NCI-H345 treated with DMSO at 0.1 percent for 48 hours (cell line): ENCODE data around the gene MMP11.
A peak's percentile ranks its signal among the peaks of the same experiment; 100 is the strongest.
"Not testable (repeated sequence)": the region's sequence is repeated elsewhere in the genome, so short reads cannot be mapped to it uniquely, and the experiment has no call there.

Experiments
- DNase-seq: peaks from one replicate; lab custom pipeline; 2025; ENCODE audit not compliant: unreplicated experiment; lab: John Stamatoyannopoulos, UW

The MMP11 gene

GRCh38 chr22:23772649-23773473 lies at the start of gene MMP11:
Gene MMP11, plus strand, starts transcription at chr22:23772849. Its CDS starts 22 bp downstream, at chr22:23772871.
- DNase-seq, result peak; percentile 57

- not testable (repeated sequence) for DNase-seq
Observed at GRCh38 chr22:23728108-23728507, 44.5 kb upstream of the MMP11 start.

DNA sequence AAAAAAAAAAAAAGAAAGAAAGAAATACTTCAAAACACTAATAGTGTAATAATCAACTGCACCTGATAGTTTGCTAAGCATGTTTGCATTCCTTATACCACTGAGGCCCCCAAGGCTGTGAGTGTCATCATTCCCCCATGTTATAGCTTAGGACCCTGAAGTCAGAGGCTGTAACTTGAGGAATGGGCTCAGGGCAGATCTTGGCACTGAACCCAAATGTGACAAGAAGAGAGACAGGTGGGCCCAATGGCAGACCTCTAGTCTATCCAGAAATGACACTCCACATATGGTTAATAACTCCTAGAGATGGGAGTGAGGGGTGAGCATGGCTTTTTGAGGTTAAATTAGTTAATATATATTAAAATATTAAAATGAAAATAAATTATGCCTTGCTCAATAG lies 35.0 kb upstream of the MMP11 start:
- DNase-seq, result no peak

DNA sequence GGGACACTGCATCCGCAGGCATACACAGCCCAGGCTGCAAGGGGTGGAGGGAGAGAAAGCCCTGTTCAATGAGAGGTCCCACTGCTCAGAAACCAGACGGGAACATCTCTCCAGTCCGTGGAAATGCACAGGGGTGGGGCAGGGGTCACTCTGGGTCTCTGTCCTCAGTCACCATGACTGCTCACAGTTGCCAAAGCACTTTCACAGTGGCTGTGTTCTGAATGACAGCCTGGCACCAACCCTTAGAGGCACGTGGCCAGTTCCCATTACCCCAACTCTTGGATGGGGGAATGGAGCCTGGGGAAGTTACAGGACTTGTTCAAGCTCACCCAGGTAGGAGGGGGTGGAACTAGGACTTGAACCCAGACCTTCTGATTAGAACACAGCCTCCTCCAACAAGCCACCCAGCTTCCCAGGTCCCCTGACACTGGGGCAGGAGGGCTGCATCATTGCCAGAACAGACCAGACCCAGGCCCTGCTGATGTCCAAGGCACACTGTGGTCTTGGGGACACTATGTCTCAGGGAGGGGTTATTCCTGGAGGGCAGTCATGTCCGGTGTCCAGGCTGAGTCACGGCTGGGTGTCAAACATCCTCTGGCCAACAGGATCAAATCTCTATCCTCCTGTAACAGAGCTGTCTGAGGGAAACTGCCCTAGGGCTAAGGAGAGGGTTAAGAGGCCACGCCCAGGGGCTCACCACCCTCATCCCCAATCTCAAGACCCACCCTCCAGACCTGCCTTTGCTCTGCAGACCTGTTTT lies 30.0 kb upstream of the MMP11 start:
- DNase-seq, result no peak

DNA sequence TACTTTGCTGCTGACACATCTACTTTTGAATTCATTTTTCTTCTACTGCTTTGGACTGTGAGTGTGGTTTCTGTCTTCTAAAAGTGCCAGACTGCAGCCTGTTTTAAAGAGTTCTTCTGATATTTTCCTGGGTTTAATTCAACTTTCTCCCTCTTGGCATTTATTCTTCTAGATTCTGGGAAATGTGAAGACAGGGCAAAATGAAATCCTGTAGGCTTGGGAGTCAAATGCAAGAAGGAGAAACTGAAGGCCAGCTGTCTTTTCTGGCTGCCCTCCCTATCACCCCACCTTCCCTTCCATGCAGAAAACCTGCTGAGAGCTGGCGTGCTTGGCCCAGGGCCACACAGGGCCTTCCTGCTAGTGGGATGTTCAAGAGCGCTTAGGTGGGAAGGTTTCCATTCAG lies 29.3 kb upstream of the MMP11 start:
- no peak for DNase-seq

GRCh38 chr22:23744001-23744400 lies 28.6 kb upstream of the MMP11 start:
- no peak for DNase-seq

GRCh38 chr22:23744485-23744884 lies 28.2 kb upstream of the MMP11 start:
- no peak for DNase-seq

DNA sequence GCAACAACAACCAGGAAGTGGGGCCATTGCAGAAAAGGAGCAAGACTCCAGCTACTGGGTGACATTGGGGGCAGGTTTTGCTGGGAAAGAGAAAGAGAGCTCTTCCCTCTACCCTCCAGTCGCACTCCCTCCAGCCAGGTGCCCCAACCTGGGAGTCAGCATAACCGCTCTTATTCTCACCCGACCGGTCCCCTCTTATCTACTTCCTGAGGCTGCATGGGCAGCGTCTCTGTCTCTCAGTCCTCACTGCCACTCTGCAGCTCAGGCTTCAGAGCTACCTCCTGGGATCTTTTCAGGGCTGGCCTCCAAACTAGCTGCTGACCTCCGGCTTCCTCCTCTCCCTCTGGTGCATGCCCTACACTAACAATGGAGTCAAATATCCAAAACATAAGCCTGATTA lies 26.9 kb upstream of the MMP11 start:
- no peak for DNase-seq

DNA sequence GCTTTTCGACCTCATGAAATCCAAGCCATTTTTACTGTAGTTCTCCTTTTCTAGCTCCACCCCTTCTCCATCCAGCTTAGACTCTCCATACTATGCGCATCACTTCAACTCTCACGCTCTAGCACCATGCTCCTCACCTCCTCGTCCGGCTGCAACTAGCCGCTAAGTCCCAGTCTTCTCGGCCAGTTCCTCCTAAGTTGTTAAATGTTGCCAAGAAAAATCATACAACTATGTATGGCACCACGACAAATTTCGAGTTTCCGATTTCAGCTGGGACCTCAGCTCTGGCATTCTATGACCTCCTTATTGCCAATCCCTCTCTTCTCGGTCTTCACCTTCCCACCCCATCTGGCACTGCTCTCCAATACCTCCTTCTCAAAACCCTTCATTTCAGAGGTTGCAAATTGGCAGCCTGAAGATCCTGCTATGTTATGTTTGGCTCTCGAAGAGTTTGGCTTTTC lies 22.8 kb upstream of the MMP11 start:
- DNase-seq, result no peak

DNA sequence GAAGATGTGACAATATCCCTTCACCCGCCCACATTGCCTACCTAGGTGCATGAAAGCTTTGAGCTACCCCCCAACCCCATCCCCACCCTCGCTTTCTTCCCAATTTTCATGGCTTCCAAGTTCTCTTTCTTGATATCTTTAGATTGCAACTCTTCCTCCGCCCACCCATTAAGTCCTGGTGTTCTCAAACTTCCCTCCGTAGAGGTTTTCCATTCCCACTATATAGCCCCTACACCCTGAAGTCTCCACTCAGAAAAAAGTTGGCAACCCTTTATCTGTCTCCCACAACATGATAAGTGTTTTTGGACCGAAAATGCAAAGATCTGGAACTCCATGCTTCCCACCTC lies 22.3 kb upstream of the MMP11 start:
- DNase-seq, result no peak

DNA sequence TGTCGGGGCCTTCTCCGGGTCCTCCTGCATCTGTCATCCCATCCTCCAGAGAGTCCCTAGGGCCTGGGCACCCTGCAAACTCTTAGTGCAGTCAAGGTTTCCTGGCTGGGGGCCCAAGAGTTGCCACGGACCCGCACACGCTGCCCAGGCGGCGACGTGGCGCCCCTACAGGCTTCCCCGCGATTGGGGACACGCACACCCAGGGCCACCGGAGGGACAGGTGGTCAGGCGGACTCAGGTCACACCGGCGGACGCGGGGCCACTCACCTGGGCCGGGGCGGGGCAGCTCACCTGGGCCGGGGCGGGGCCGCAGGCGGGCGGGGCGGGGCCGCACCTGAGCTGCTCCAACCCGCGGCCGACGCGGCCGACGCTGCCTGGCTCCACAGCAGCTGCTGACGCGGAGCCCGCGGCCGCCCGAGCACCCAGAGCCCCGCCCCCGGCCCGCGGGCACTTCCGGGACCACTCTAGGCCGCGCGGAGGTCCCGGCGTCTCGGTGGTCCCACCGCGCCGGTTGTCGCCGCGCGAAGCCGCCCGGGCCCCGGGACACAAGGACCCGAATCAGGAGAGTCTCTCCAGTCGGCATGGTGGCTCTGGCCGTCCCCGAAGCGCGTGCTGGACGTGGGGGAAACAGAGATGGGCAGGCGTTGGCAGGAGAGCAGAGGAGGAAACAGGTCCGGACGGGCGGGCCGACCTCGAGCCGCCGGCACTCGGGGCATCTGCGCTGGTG lies 21.8 kb upstream of the MMP11 start, which contains the start of gene ZNF70:
TSS of gene ZNF70 (minus strand) at position 399 of the 727 bp plus-strand sequence. CDS start 5,972 bp downstream, outside the sequence.
- peak; percentile 88 for DNase-seq

DNA sequence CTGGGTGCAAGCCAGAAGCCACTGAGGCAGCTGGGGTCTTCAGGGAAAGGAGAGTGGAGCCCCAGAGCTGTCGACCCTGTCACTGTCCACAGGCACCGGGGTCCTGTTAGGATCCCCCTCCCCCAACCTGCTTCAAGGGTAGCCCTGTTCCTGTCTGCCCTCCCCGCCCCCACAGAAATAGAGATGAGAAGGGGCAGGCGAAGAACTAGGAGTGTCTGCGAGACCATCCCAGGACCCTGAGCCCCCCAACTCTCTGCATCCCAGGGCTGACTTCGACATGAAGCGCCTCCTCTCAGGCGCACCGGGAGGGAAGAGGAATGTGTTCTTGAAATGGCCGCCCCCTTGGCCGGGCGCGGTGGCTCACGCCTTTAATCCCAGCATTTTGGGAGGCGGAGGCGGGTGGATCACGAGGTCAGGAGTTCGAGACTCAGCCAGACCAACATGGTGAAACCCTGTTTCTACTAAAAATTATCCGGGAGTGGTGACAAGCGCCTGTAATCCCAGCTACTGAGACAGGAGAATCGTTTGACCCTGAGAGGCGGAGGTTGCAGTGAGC lies 21.1 kb upstream of the MMP11 start:
- DNase-seq, result no peak

GRCh38 chr22:23752090-23752691 lies 20.5 kb upstream of the MMP11 start:
- no peak for DNase-seq

- no peak for DNase-seq
Observed at GRCh38 chr22:23752750-23753149, 19.9 kb upstream of the MMP11 start.

GRCh38 chr22:23753385-23753784 lies 19.3 kb upstream of the MMP11 start:
- no peak for DNase-seq

DNA sequence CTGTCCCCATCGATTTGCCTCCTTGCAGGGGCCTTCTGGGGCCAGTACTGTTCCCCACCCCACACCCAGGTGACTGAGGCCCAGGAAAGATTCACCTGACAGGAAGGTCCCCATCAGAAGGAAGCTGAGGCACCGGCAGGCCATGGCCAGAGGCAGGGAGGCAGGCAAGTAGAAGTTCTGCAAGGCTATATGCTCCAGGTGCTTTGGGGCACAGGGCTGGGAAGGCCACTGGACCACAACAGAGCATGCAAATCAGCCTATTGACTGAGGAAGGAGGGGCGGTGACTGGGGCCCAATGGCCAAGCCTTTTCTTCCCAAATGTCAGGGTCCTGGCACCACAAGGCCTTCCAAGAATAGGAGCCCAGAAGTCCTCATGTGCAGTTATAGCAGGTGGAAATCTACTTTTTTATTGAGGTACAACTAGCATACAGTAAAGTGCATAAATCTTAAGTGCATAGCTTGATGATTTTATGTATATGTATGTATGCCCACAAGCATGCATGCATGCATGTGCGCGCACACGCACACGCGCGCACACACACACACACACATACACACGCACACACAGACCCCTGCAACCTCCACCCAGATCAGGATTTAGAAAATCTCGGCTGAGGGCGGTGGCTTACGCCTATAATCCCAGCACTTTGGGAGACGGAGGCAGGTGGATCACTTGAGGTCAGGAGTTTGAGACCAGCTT lies 18.3 kb upstream of the MMP11 start, which contains the start of gene VPREB3:
TSS of gene VPREB3 (minus strand) at position 206 of the 700 bp plus-strand sequence. CDS start at position 144, 62 bp downstream.
- no peak for DNase-seq

DNA sequence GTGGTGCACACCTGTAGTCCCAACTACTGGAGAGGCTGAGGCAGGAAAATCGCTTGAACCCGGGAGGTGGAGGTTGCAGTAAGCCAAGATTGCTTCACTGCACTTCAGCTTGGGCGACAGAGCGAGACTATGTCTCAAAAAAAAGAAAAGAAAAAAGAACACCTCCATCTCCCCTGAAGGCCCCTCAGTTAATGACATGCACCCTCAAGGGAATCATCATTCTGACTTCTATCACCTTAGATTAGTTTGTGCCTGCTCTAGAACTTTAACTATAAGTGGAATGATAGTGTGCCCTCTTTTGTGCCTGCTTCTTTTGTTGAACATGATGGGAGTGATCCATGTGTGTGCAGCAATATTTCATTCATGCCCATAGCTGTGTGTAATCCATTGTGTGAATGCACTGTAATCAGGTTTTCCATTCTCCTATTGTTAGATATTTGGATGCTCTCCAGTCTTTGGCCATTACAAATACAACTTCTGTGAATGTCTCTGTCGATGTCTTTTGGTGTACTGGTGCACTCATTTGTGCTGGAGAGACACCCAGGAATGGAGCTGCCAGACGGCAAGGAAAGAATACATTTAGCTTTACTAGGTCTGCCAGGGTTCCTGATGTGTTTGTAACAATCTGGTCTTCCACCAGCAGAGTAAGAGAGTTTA lies 17.5 kb upstream of the MMP11 start:
- DNase-seq, result peak; percentile 73

DNA sequence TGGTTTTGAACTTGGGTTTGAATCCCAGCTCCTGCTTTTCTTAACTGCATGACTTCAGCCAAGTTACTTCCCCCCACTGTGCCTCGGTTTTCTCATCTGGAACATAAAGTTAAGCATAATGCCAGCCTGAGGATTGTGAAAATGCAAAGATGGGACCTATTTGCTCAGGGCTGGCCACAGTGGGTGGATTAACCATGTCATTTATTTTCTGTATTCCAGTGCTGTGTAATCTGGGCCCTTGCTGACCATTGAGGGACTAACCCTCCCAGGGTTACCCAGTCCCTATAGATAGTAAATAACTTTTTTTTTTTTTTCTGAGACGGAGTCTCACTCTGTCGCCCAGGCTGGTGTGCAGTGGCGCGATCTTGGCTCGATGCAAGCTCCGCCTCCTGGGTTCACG lies 16.9 kb upstream of the MMP11 start:
- no peak for DNase-seq

GRCh38 chr22:23756891-23757290 lies 15.8 kb upstream of the MMP11 start:
- DNase-seq, result no peak
